K562 (cell line): ENCODE data around the gene TBC1D2. TPM values are rescaled to one million over a fixed set of nuclear protein-coding genes. Genes with fewer than 3 reads are reported as not detected.

ENCODE experiments used
- ATAC-seq: fragments of 200-7000 bp; cut with Tn5 transposase; 3 replicates; pipeline ENCODE4 v1.9.1; 2020; ENCODE audit warnings: moderate library complexity
- BruUV-seq: library from RNA; stranded (reverse); fragments of 400-500 nt; replicated peaks from 2 replicates; lab custom pipeline; 2021; lab: Mats Ljungman, UMichigan
- CTCF ChIA-PET: fragments of 300-600 bp; formaldehyde crosslinking; extraction: SDS; loops from one replicate; lab custom pipeline; 2021; ENCODE audit warnings: low intra/inter-chr PET ratio; lab: Yijun Ruan, JAX
- POLR2A ChIA-PET: fragments of 300-600, 350-650 bp; sonication (Branson Sonifier 250); formaldehyde crosslinking; extraction: SDS; loops from one replicate; lab custom pipeline; 2021; ENCODE audit warnings: antibody characterized with exemption, inconsistent platforms; lab: Yijun Ruan, JAX
- DNase-seq, 4 experiments: peaks; one replicate each; pipeline versions ENCODE4 v3.0.0 to v3.0.0-alpha.2; 2011 to 2018; ENCODE audit warnings: low spot score in 3 of 4, mixed read lengths in 3 of 4; ENCODE audit errors: extremely low read depth in 1 of 4
- FAIRE-seq: peaks from 2 replicates; lab custom pipeline; 2011; peaks lifted over from hg19 to GRCh38; lab: Jason Lieb, UNC
- H2AFZ ChIP-seq: 2 replicates; pipeline ENCODE4 v1.6.0; 2011; ENCODE audit warnings: low read depth, low read length, control low read depth, inconsistent platforms
- H3K27ac ChIP-seq: fragments of 200-600 bp; 3 replicates; pipeline ENCODE4 v1.8.0; 2011; ENCODE audit warnings: low read depth, mild to moderate bottlenecking, control low read depth, inconsistent platforms, low read length, moderate library complexity, mixed read lengths; ENCODE audit errors: extremely low read depth
- H3K27me3 ChIP-seq, 2 experiments: fragments of 300-600 bp in 1 of 2; 2 replicates in 1 of 2; 3 replicates in 1 of 2; pipeline versions ENCODE4 v1.6.0 to v1.8.0; 2011; ENCODE audit warnings: inconsistent platforms in 2 of 2, low read length in 2 of 2, mild to moderate bottlenecking in 1 of 2, mixed read lengths in 1 of 2, moderate library complexity in 1 of 2; ENCODE audit not compliant: control insufficient read depth in 2 of 2, insufficient read depth in 2 of 2
- H3K36me3 ChIP-seq: fragments of 300-600 bp; 3 replicates; pipeline ENCODE4 v1.8.0; 2011; ENCODE audit warnings: mild to moderate bottlenecking, low read length, inconsistent platforms; ENCODE audit not compliant: control insufficient read depth, insufficient read depth
- H3K4me1 ChIP-seq, 2 experiments: fragments of 200-600 bp in 1 of 2; replicated peaks in 1 of 2; 2 replicates in 1 of 2; 3 replicates in 1 of 2; pipeline versions ENCODE4 v1.5.1 to v1.8.0; 2011; ENCODE audit warnings: inconsistent platforms in 2 of 2, low read length in 2 of 2, mild to moderate bottlenecking in 1 of 2, mixed read lengths in 1 of 2, moderate library complexity in 1 of 2; ENCODE audit not compliant: control insufficient read depth in 2 of 2, insufficient read depth in 2 of 2
- H3K4me2 ChIP-seq: 2 replicates; pipeline ENCODE4 v1.6.1; 2011; ENCODE audit warnings: low read length, control low read depth, inconsistent platforms, mixed read lengths; ENCODE audit not compliant: insufficient read depth
- H3K4me3 ChIP-seq: fragments of 200-600 bp; sonication (generic), shearing (Covaris generic); 2 replicates; pipeline ENCODE4 v1.5.1; 2016; ENCODE audit warnings: control low read depth, inconsistent platforms
- H3K79me2 ChIP-seq: fragments of 200-600 bp; 3 replicates; pipeline ENCODE4 v1.8.0; 2011; ENCODE audit warnings: low read length, inconsistent platforms; ENCODE audit not compliant: control insufficient read depth, insufficient read depth
- H3K9ac ChIP-seq, 2 experiments: 2 replicates each; pipeline versions ENCODE4 v1.6.0 to v1.6.1; 2011; ENCODE audit warnings: low read depth in 2 of 2, low read length in 2 of 2, control low read depth in 1 of 2, inconsistent platforms in 1 of 2, mild to moderate bottlenecking in 1 of 2, mixed read lengths in 1 of 2; ENCODE audit not compliant: insufficient read depth in 1 of 2
- H3K9me1 ChIP-seq: one replicate; pipeline ENCODE4 v1.6.0; 2011; ENCODE audit warnings: inconsistent platforms, mild to moderate bottlenecking, low read length, moderate library complexity; ENCODE audit not compliant: control insufficient read depth, insufficient read depth
- H3K9me3 ChIP-seq: replicated peaks from 2 replicates; pipeline ENCODE4 v1.5.1; 2011; ENCODE audit warnings: low read depth, low read length, inconsistent platforms; ENCODE audit not compliant: control insufficient read depth, insufficient read depth
- H4K20me1 ChIP-seq: replicated peaks from 2 replicates; pipeline ENCODE4 v1.6.1; 2011; ENCODE audit warnings: low read length, inconsistent platforms, mixed read lengths; ENCODE audit not compliant: control insufficient read depth, insufficient read depth
- BCOR ChIP-seq: fragments of 450-650 bp; IDR thresholded peaks from 2 replicates; pipeline ENCODE4 v1.6.1; 2016
- CBFA2T2 ChIP-seq: fragments of 450-650 bp; conservative IDR thresholded peaks from 2 replicates; pipeline ENCODE4 v1.6.1; 2017; ENCODE audit warnings: mild to moderate bottlenecking
- MEIS2 ChIP-seq: fragments of 450-650 bp; IDR thresholded peaks from 2 replicates; pipeline ENCODE4 v1.6.1; 2014; ENCODE audit warnings: mild to moderate bottlenecking; ENCODE audit not compliant: partially characterized antibody
- NCOA2 ChIP-seq, 2 experiments: fragments of 450-650 bp; IDR thresholded peaks; 2 replicates each; pipeline ENCODE4 v1.6.1; 2018; ENCODE audit warnings: mild to moderate bottlenecking in 2 of 2, moderate library complexity in 1 of 2; ENCODE audit not compliant: partially characterized antibody in 2 of 2
- POLR3G ChIP-seq: IDR thresholded peaks from 2 replicates; pipeline ENCODE4 v1.6.1; 2011; ENCODE audit not compliant: insufficient read length, insufficient replicate concordance; ENCODE audit errors: extremely low read depth
- RBM25 ChIP-seq: fragments of 200-400 bp; formaldehyde crosslinking; IDR thresholded peaks from 2 replicates; pipeline ENCODE4 v1.6.1; 2018; ENCODE audit warnings: low read length, low read depth, moderate library complexity; ENCODE audit not compliant: severe bottlenecking
- SMC3 ChIP-seq: conservative IDR thresholded peaks from 2 replicates; pipeline ENCODE4 v1.6.1; 2011; ENCODE audit warnings: low read depth, low read length, improper control_type of control experiment; ENCODE audit not compliant: insufficient read depth
- SRF ChIP-seq, 2 experiments: fragments of 250-450, 450-650 bp in 1 of 2; sonication (Bioruptor Pico) in 1 of 2; sonication (generic) in 1 of 2; formaldehyde crosslinking; IDR thresholded peaks; 2 replicates each; pipeline versions ENCODE4 v1.5.0 to v1.5.1; 2020 to 2022; ENCODE audit warnings: mild to moderate bottlenecking in 1 of 2, missing genetic modification reagents in 1 of 2
- TOE1 ChIP-seq, 2 experiments: fragments of 450-650 bp in 1 of 2; sonication (generic) in 1 of 2; formaldehyde crosslinking in 1 of 2; IDR thresholded peaks; 2 replicates each; pipeline versions ENCODE4 v1.7.1 to v1.8.0; 2016 to 2022; ENCODE audit warnings: borderline replicate concordance in 2 of 2, mild to moderate bottlenecking in 2 of 2, antibody characterized with exemption in 1 of 2, inconsistent platforms in 1 of 2, low read depth in 1 of 2, missing genetic modification reagents in 1 of 2, moderate library complexity in 1 of 2
- ZNF121 ChIP-seq: sonication (generic); formaldehyde crosslinking; conservative IDR thresholded peaks from 2 replicates; pipeline ENCODE4 v1.8.0; 2022; ENCODE audit warnings: missing genetic modification reagents
- ZNF395 ChIP-seq: fragments of 200-800 bp; sonication (Bioruptor generic); IDR thresholded peaks from 2 replicates; pipeline ENCODE4 v1.6.1; 2017; ENCODE audit warnings: missing genetic modification characterization, missing compliant biosample characterization
- WGBS: fragments of 100-300 bp; shearing (Covaris generic); methylation state at CpG from one replicate; pipeline ENCODE4 v1.1.6; 2016; ENCODE audit warnings: low coverage, mixed read lengths; ENCODE audit not compliant: insufficient coverage; ENCODE audit errors: missing lambda C conversion rate; 5-methylcytosine and 5-hydroxymethylcytosine counted together
- in situ Hi-C: fragments of 300-500 bp; cut with MboI; formaldehyde crosslinking; loops from 4 replicates; pipeline ENCODE4 v1.15.0; 2018; ENCODE audit warnings: inconsistent platforms, mixed read lengths
- intact Hi-C: fragments of 100-400 bp; cut with micrococcal nuclease; formaldehyde crosslinking; loops from 2 replicates; pipeline ENCODE4 v1.14.2; 2022
- polyA plus RNA-seq, 8 experiments: library from polyadenylated mRNA; depleted of rRNA in 4 of 8; stranded (reverse) in 5 of 8; unstranded in 3 of 8; fragments of >200 nt; fragmentation: Nextera tagmentation in 2 of 8; fragmentation: Illumina TruSeq in 1 of 8; extraction: Ambion mirVana in 2 of 8; extraction: Trizol in 1 of 8; gene quantifications; 2 replicates each; pipeline versions ENCODE4 v1.2.1 to v1.2.3, GENCODE V29; 2011 to 2014; ENCODE audit warnings: inconsistent platforms in 1 of 8, missing spikeins in 1 of 8
- total RNA-seq, 7 experiments: library from RNA; depleted of rRNA in 6 of 7; stranded (reverse); fragments of >200 nt in 6 of 7; fragmentation: Illumina TruSeq in 2 of 7; extraction: Trizol in 2 of 7; gene quantifications; 2 replicates each; pipeline versions ENCODE4 v1.2.1 to v1.2.3, GENCODE V29; 2011 to 2021; ENCODE audit warnings: low replicate concordance in 1 of 7

The TBC1D2 gene
- total and polyA plus RNA-seq, 9 of the 15 experiments (the other 6 are each of a cell fraction or from before 2014, with no cell fraction given): 0.10 to 7.0 (median 2.5) TPM

- H3K9ac ChIP-seq: no peak overlapping the region; a peak in 1 of 4 replicates
- POLR2A ChIA-PET: interaction anchor here (0.6 kb wide), 1 partner anchor 79 kb away, joined by 3 read pairs; no protein-coding TSS in a partner anchor
- no TSS peak for BruUV-seq
- in situ Hi-C loops: loop anchor here (25.0 kb wide), 1 partner anchor 237 kb away; no protein-coding TSS in a partner anchor
- no peak for FAIRE-seq
- H3K9me3 ChIP-seq: no peaks in the 10 kb centered on the region
- CTCF ChIA-PET: no interaction called here
- intact Hi-C loops: no loop called here
- H3K4me2 ChIP-seq: no peak overlapping the region
- no peaks in the 10 kb centered on the region for H3K9me1 ChIP-seq
- no peak for TF ChIP-seq ZNF395
- TF ChIP-seq MEIS2: no peak
- no peaks in the 10 kb centered on the region for H4K20me1 ChIP-seq
- no peaks in the 10 kb centered on the region for H3K79me2 ChIP-seq
- no peak for ATAC-seq
- no peaks in the 10 kb centered on the region for H3K36me3 ChIP-seq
- no peak for DNase-seq
- H3K4me1 ChIP-seq: peaks cover 8 to 16% of the 10 kb centered on the region in 2 experiments
- H3K27me3 ChIP-seq: no peaks in the 10 kb centered on the region
- no peak overlapping the region for H3K4me3 ChIP-seq
- peak overlapping the region; percentile 30; the same call in 1 of the 2 replicates for H2AFZ ChIP-seq
- 51% methylated on average over 3 of the region's 3 CpGs for WGBS
- H3K27ac ChIP-seq: no peak overlapping the region
These were observed 45.2 kb upstream of the TBC1D2 start for GRCh38 chr9:98300611-98301010.

- in situ Hi-C loops: no loop called here
- Histone ChIP-seq H3K9me3 (no peaks in the 10 kb centered on the region), H3K79me2 (no peaks in the 10 kb centered on the region), H3K4me2 (no peak overlapping the region), H3K36me3 (no peaks in the 10 kb centered on the region), H4K20me1 (no peaks in the 10 kb centered on the region), H3K4me3 (no peak overlapping the region), H3K9me1 (no peaks in the 10 kb centered on the region), H3K4me1 (peaks cover 7 to 14% of the 10 kb centered on the region in 2 experiments), H2AFZ (no peak overlapping the region), H3K27me3 (no peaks in the 10 kb centered on the region), H3K27ac (no peak overlapping the region), H3K9ac (no peak overlapping the region)
- FAIRE-seq (no peak), DNase-seq (no peak), ATAC-seq (no peak)
- POLR2A ChIA-PET: interaction anchor here (1.2 kb wide), 1 partner anchor 43 kb away, joined by 5 read pairs; the partner anchor contains the start of gene TBC1D2
- CTCF ChIA-PET: no interaction called here
- TF ChIP-seq SMC3 (no peak), ZNF121 (CRISPR knock-in tag) (peak; percentile 90), CBFA2T2 (no peak), SRF (CRISPR knock-in tag; IDR thresholded peaks at IDR 0.05) (no peak), BCOR (0 out of 2 replicates have a peak, but pooled peaks have one; percentile 16), POLR3G (no peak), RBM25 (peak; percentile 58), TOE1 (IDR thresholded peaks at IDR 0.05; ENCODE audit: borderline replicate concordance) (no peak), TOE1 (CRISPR knock-in tag; IDR thresholded peaks at IDR 0.05; ENCODE audit: borderline replicate concordance, low read depth) (no peak), NCOA2 (IDR thresholded peaks at IDR 0.05; ENCODE audit: partially characterized antibody in 2 of 2) (no peak)
- intact Hi-C loops: no loop called here
- BruUV-seq: no TSS peak
These were observed 43.0 kb upstream of the TBC1D2 start for GRCh38 chr9:98298476-98298875.
